H7 (cell line): ENCODE measurements around the gene RANGAP1. TPM values are rescaled to one million over a fixed set of nuclear protein-coding genes. Genes with fewer than 3 reads are reported as not detected.

Experiments used
- DNase-seq: peaks from one replicate; pipeline ENCODE4 v3.0.0; 2012
- H3K27me3 ChIP-seq: 2 replicates; pipeline ENCODE4 v1.6.0; 2011; ENCODE audit warnings: mild to moderate bottlenecking, low read length; ENCODE audit not compliant: control insufficient read depth, insufficient read depth
- H3K36me3 ChIP-seq: replicated peaks from 2 replicates; pipeline ENCODE4 v1.5.1; 2011; ENCODE audit warnings: low read length; ENCODE audit not compliant: control insufficient read depth, insufficient read depth
- H3K4me3 ChIP-seq: 2 replicates; pipeline ENCODE4 v1.5.1; 2011; ENCODE audit warnings: low read depth, mild to moderate bottlenecking, control low read depth, low read length, moderate library complexity; ENCODE audit not compliant: insufficient read depth
- total RNA-seq: library from RNA; depleted of rRNA; stranded (reverse); fragments of >200 nt; shearing (Covaris generic); gene quantifications from 2 replicates; pipeline ENCODE4 v1.2.3, GENCODE V29; 2014

The RANGAP1 gene
- total RNA-seq, 1 experiment from 2014 or later = 133 TPM

DNA sequence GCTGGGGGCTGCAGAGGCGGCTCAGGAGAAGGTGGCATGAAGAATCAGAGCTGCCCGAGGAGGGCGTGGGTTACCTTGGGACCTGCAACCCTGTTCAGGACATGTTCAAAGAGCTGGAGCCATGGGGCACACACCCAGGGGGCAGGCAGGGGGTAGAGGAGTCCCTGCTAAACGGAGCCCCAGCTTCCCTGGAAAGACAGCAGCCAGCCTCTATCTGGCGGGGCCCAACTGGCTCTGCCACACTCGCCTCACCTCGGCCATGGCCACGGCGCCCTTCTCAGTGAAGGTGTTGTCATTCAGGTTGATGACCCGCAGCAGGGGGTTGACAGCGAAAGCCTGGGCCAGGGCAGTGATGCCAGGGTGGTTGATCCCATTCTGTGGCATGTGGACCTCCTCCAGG, 28.3 kb downstream of the RANGAP1 start:
- Histone ChIP-seq H3K36me3 (peaks cover 70% of the 10 kb centered on the region), H3K27me3 (no peaks in the 10 kb centered on the region), H3K4me3 (no peak overlapping the region)
- no peak for DNase-seq

DNA sequence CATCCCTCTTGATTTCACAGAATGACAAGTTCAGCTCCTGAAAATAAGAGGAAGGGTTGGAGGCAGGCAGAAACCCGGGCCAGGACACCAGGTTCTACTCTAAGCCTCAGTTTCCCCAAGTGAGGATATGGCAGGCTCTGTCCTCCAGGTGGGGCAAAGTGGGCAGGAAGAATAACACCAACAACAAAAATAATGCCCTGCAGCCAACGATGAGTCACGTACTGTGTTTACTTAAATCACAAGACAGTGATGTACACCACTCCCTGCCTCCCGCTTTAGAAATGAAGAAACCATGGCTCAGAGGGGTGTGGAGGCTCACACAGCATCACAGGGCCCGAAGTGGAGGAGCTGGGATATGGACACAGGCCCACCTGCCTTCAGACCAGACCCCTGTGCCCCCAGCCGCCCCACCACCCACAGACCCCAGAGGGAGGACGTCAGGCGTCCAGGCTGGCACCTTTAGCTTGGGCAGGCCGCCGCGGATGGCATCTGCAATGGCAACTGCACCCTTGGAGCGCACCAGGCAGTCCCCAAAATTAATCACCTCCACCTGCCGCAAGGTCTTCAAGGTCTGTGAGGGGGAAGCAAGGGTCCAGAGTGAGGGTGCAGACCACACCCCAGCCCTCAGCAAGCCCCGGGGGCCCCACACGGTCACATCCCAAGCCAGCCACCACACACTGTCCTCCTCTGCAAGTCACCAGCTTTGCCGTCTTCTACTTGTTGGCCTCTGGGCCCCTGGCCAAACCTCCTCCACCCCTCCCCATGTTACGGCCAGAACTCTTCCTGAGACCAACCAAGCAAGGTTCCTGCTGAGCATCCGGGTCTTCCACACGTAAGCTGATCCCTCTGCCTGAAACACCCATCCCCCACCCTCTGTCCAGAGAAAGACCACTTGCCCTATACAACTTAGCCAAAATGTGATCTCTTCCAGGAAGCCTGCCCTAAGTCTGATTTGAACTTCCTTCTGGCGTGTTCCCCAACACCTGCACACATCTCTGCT, 29.4 kb downstream of the RANGAP1 start:
- DNase-seq = peak; percentile 83
- peaks cover 67% of the 10 kb centered on the region for H3K36me3 ChIP-seq
- no peaks in the 10 kb centered on the region for H3K27me3 ChIP-seq
- H3K4me3 ChIP-seq = no peak overlapping the region

GRCh38 chr22:41254230-41254629, 31.8 kb downstream of the RANGAP1 start:
- Histone ChIP-seq H3K27me3 (no peaks in the 10 kb centered on the region), H3K4me3 (no peak overlapping the region), H3K36me3 (peaks cover 75% of the 10 kb centered on the region)
- no peak for DNase-seq

GRCh38 chr22:41252365-41252764, 33.6 kb downstream of the RANGAP1 start:
- DNase-seq = no peak
- Histone ChIP-seq H3K36me3 (peaks cover 73% of the 10 kb centered on the region), H3K27me3 (no peaks in the 10 kb centered on the region), H3K4me3 (no peak overlapping the region)

GRCh38 chr22:41250127-41250526, 35.9 kb downstream of the RANGAP1 start:
- Histone ChIP-seq H3K4me3 (no peak overlapping the region), H3K36me3 (peaks cover 66% of the 10 kb centered on the region), H3K27me3 (no peaks in the 10 kb centered on the region)
- DNase-seq = no peak

DNA sequence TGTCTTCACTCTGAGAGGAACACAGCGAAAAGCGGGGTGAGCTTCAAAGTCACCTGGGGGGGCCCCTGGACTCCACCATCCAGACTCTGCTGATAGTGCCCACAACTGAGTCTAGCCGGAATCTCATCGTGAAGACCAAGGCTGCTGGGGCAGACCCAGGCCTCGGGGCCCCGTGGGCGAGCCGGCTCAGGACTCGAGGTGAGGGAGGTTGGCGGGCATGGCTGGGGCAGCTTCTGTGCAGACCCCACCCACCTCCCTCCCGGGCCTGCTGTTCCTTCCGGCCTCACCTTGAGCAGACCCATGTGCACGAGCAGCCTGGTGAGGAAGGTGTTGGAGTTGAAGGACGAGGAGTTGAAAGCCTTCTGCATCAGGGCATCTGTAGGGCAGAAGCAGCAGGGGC, 36.5 kb downstream of the RANGAP1 start:
- Histone ChIP-seq H3K4me3 (no peak overlapping the region), H3K27me3 (no peaks in the 10 kb centered on the region), H3K36me3 (peaks cover 64% of the 10 kb centered on the region)
- DNase-seq = no peak

DNA sequence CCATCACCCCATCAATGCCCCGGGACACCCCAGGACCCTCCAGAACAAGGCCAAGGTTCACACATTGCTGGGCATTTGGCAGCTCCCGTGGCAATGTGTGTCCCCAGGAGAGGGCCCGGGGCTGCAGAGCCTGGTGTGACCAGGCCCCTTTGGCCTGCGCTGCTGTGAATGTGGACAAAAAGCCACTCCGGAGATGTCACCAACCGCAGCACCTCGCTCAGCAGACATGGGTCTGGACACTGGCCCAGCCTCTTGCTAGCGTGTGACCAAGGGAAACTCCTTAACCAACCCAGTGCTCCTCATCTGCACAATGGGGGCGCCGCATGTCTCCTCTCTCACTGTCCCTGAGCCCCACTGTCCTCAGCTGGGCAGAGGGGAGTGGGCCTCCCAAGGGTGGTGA, 37.2 kb downstream of the RANGAP1 start:
- H3K27me3 ChIP-seq = no peaks in the 10 kb centered on the region
- H3K36me3 ChIP-seq = peaks cover 60% of the 10 kb centered on the region
- H3K4me3 ChIP-seq = no peak overlapping the region
- no peak for DNase-seq

- Histone ChIP-seq H3K27me3 (no peaks in the 10 kb centered on the region), H3K36me3 (peaks cover 57% of the 10 kb centered on the region), H3K4me3 (no peak overlapping the region)
- DNase-seq = no peak
Measured at GRCh38 chr22:41248314-41248713, 37.7 kb downstream of the RANGAP1 start.

DNA sequence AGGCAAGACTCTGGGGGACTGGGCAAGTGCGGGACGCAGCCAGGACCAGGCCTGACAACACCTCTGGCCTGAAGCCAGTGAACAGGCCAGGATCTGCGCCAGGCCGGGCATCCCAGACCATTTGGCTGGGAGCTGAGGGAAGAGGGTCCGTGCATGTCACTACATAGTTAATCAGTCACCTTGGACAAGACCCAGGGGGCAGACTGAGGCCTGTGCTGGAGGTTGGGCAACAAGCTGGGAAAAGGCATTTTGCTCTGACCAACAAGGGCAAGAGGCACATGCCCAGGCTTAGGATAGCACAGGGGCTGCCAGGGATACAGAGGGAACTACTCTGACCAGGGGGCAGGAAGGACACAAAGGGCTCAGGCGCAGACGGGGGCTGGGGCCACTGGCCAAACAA, 38.3 kb downstream of the RANGAP1 start:
- no peak for DNase-seq
- Histone ChIP-seq H3K4me3 (no peak overlapping the region), H3K27me3 (no peaks in the 10 kb centered on the region), H3K36me3 (peaks cover 51% of the 10 kb centered on the region)

GRCh38 chr22:41245917-41246499, 40.0 kb downstream of the RANGAP1 start:
- no peaks in the 10 kb centered on the region for H3K27me3 ChIP-seq
- peaks cover 38% of the 10 kb centered on the region for H3K36me3 ChIP-seq
- H3K4me3 ChIP-seq = no peak overlapping the region
- peak; percentile 92 for DNase-seq

DNA sequence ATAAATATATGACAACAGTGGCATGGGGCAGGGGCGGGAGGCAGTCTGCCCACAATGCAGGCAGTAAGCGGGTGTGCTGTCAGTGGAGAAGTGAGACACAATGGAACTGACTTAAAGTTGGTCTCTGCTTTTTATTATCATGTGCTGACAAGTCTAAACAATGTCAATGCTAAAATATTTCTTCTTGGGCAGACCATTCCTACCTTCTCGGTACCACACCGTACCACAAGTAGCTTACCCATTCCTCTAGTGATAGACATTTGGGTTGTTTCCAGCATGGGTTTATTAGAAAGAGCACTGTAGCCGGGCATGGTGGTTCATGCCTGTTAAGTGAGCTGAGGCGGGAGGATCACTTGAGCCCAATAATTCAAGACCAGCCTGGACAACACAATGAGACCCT, 42.6 kb downstream of the RANGAP1 start:
- DNase-seq = no peak
- no peak overlapping the region for H3K4me3 ChIP-seq
- H3K36me3 ChIP-seq = peaks cover 17% of the 10 kb centered on the region
- 0 out of 2 replicates have a peak, but pooled peaks cover 2% of the 10 kb centered on the region for H3K27me3 ChIP-seq

DNA sequence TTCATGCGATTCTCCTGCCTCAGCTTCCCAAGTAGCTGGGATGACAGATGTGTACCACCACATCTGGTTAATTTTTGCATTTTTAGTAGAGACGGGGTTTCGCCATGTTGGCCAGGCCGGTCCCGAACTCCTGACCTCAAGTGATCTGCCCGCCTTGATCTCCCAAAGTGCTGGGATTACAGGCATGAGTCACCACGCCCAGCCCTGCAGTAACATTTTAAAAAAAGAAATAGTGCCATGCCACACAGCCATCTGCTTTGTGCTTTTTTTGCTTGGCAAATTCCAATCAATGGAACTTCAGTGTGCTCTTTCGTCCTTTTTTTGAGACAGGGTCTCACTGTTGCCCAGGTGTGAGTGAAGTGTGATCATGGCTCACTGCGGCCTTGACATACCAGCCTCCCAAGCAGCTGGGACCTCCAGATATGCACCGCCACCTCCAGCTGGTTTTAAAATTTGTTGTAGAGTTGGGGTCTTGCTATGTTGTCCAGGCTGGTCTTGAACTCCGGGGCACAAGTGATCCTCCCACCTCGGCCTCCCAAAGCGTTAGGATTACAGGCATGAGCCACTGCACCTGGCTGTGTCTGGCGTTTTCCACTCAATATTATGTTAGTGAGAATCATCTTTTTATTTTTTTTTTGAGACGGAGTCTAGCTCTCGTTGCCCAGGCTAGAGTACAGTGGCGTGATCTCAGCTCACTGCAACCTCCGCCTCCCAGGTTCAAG, 43.4 kb downstream of the RANGAP1 start:
- Histone ChIP-seq H3K27me3 (0 out of 2 replicates have a peak, but pooled peaks cover 2% of the 10 kb centered on the region), H3K4me3 (no peak overlapping the region), H3K36me3 (peaks cover 13% of the 10 kb centered on the region)
- DNase-seq = no peak

GRCh38 chr22:41241133-41241676, 44.8 kb downstream of the RANGAP1 start:
- Histone ChIP-seq H3K27me3 (0 out of 2 replicates have a peak, but pooled peaks cover 2% of the 10 kb centered on the region), H3K4me3 (no peak overlapping the region), H3K36me3 (peaks cover 7% of the 10 kb centered on the region)
- no peak for DNase-seq

DNA sequence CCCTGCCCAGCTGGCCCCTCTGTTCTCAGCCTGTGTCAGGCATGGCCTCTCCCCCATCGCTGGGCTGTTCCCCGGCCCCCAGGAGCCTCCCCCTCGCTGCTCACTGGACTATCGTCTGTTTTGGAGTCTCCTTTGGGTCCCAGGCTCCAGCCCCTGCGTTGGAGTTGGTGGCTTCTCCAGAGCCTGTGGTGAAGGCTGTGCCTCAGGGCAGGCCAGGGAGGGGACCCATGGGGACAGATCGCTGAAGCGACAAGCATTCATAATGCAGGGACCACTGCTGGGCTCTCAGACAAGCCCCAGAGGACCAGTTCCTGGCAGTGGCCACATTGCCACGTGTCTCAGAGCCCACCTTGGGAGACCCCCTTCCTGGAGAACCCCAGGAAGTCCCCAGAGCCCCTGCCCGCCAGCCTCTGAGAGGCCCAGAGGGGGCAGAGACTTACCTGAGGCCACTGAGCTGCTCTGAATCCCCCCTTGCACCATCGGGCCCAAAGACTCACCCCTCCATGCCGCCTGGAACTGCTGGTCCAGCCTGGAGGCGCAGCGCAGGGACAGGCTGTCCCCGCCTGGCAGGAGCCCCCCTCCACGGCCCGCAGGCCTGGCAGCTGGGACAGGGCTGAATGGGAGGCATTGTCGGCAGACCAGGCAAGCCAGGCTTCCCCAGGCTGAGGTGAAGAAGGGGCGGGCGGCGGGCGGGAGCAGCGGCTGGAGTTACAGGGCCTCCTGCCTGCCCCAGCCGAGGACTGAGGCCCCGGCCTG, 45.4 kb downstream of the RANGAP1 start, which contains the start of gene CHADL:
TSS of gene CHADL (minus strand) at position 555 of the 756 bp plus-strand sequence. CDS start at position 505, 50 bp downstream.
- Histone ChIP-seq H3K4me3 (no peak within 1 kb of the TSS), H3K27me3 (0 out of 2 replicates have a peak, but pooled peaks cover 2% of the 10 kb centered on the region), H3K36me3 (peaks cover 3% of the 10 kb centered on the region)
- peak; percentile 79 for DNase-seq
